ENCODE measurements around the gene INS.

GRCh38 chr11:2128130-2128510 lies 32.9 kb downstream of the INS start:
- TF ChIP-seq CTCF (IDR thresholded peaks at IDR 0.05) (no peak), POLR2A (IDR thresholded peaks at IDR 0.05) (no peak)

Measured in body of pancreas (tissue), 4 donors.